ENCODE results near the gene CASTOR1.
A peak's percentile ranks its signal among the peaks of the same experiment; 100 is the strongest.

The CASTOR1 gene

GRCh38 chr22:30312053-30312452, 22.7 kb upstream of the CASTOR1 start:
- H3K4me3 ChIP-seq (ENCODE audit: low read length), result no peak overlapping the region
- no peak for DNase-seq (ENCODE audit: low read depth)
- no peak for TF ChIP-seq CTCF (conservative IDR thresholded peaks at IDR 0.05; ENCODE audit: low read depth, low read length)

- no peak overlapping the region for H3K4me3 ChIP-seq (ENCODE audit: low read length)
- DNase-seq (ENCODE audit: low read depth), result peak; percentile 36
- TF ChIP-seq CTCF (conservative IDR thresholded peaks at IDR 0.05; ENCODE audit: low read depth, low read length), result no peak
Observed at GRCh38 chr22:30310881-30311771, 21.8 kb upstream of the CASTOR1 start.

- no peak for DNase-seq (ENCODE audit: low read depth)
- H3K4me3 ChIP-seq (ENCODE audit: low read length), result no peak overlapping the region
- TF ChIP-seq CTCF (conservative IDR thresholded peaks at IDR 0.05; ENCODE audit: low read depth, low read length), result no peak
Observed at GRCh38 chr22:30309951-30310741, 20.8 kb upstream of the CASTOR1 start.

- DNase-seq (ENCODE audit: low read depth), result no peak
- no peak overlapping the region for H3K4me3 ChIP-seq (ENCODE audit: low read length)
- no peak for TF ChIP-seq CTCF (conservative IDR thresholded peaks at IDR 0.05; ENCODE audit: low read depth, low read length)
Observed at GRCh38 chr22:30308518-30309230, 19.4 kb upstream of the CASTOR1 start.

GRCh38 chr22:30308093-30308492, 18.8 kb upstream of the CASTOR1 start:
- H3K4me3 ChIP-seq (ENCODE audit: low read length), result no peak overlapping the region
- TF ChIP-seq CTCF (conservative IDR thresholded peaks at IDR 0.05; ENCODE audit: low read depth, low read length), result no peak
- no peak for DNase-seq (ENCODE audit: low read depth)

DNA sequence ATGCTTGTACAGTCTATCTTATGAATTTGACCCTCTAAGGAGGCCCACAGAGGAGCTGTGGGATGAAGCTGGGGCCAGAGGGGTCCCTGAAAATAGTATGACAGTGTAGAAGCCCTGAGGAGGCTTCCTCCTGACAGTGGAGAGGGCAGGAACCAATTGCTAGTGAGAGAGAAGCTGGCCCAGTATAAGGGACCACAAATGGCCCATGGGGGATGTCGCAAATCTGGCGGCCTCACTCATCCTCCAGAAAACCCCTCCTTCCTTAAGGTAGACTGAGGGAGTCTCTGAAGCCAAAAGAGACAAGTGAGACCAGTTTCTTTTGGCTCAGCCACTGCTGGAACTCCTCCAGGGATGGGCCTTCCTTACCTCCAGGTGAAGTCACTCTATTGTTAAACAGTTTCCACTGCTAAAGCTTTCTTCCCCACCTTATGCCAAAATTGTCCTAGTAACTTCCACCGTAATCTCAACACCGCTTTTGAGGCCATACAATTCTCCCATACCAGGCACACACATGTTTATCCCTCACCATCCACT, 17.8 kb upstream of the CASTOR1 start:
- no peak overlapping the region for H3K4me3 ChIP-seq (ENCODE audit: low read length)
- no peak for DNase-seq (ENCODE audit: low read depth)
- TF ChIP-seq CTCF (conservative IDR thresholded peaks at IDR 0.05; ENCODE audit: low read depth, low read length), result no peak
